Measurements from ENCODE around the gene CBX5. TPM values are rescaled to one million over a fixed set of nuclear protein-coding genes. Genes with fewer than 3 reads are reported as not detected.

CBX5 gene
- total RNA-seq, 1 experiment from 2014 or later: 130 TPM

GRCh38 chr12:54304187-54304810 lies 24.4 kb upstream of the CBX5 start:
- no peaks in the 10 kb centered on the region for H3K9me3 ChIP-seq (ENCODE audit: control insufficient read depth, insufficient read depth, low read depth, low read length)
- DNase-seq (ENCODE audit: low read depth, low spot score) (no peak), ATAC-seq (no peak)
- H3K4me3 ChIP-seq (ENCODE audit: low read depth in 2 of 2, low read length in 2 of 2): no peak overlapping the region
- TF ChIP-seq REST (IDR thresholded peaks at IDR 0.05; ENCODE audit: insufficient read depth in 1 of 2, low read depth in 2 of 2, low read length in 1 of 2) (no peak), SIN3A (IDR thresholded peaks at IDR 0.05; ENCODE audit: borderline replicate concordance, insufficient read depth, low read depth, low read length) (no peak), CTCF (IDR thresholded peaks at IDR 0.05) (no peak), TCF7L2 (IDR thresholded peaks at IDR 0.05; ENCODE audit: low read depth, low read length) (no peak), POLR2AphosphoS5 (IDR thresholded peaks at IDR 0.05; ENCODE audit: low read depth, low read length) (no peak)
- H3K36me3 ChIP-seq (ENCODE audit: control insufficient read depth, insufficient read depth, low read length): no peaks in the 10 kb centered on the region
- in situ Hi-C loops (cut with HindIII; ENCODE audit: low pct_unique_long_range_greater_than_20kb, low sequenced_read_pairs): no loop called here
- intact Hi-C loops (cut with micrococcal nuclease; ENCODE audit: unreplicated experiment): no loop called here
- ChIA-PET CTCF (interaction anchor here (0.6 kb wide), 1 partner anchor 1435 kb away, joined by 3 read pairs; no protein-coding TSS in a partner anchor), POLR2A (no interaction called here)
- H3K4me1 ChIP-seq (ENCODE audit: control insufficient read depth, insufficient read depth, low read length): peaks cover 14% of the 10 kb centered on the region
- peaks cover 11% of the 10 kb centered on the region; the same call in 1 of the 2 replicates for H3K27me3 ChIP-seq (ENCODE audit: control insufficient read depth, insufficient read depth, low read length)
- BruUV-seq (replicated peaks): no TSS peak
- no peak overlapping the region for H3K27ac ChIP-seq (ENCODE audit: low read length)

- DNase-seq (ENCODE audit: low read depth, low spot score) (no peak), ATAC-seq (no peak)
- Histone ChIP-seq H3K4me3 (ENCODE audit: low read depth in 2 of 2, low read length in 2 of 2) (no peak overlapping the region), H3K27ac (ENCODE audit: low read length) (no peak overlapping the region), H3K4me1 (ENCODE audit: control insufficient read depth, insufficient read depth, low read length) (peaks cover 14% of the 10 kb centered on the region), H3K36me3 (ENCODE audit: control insufficient read depth, insufficient read depth, low read length) (no peaks in the 10 kb centered on the region), H3K27me3 (ENCODE audit: control insufficient read depth, insufficient read depth, low read length) (peaks cover 13% of the 10 kb centered on the region; the same call in 1 of the 2 replicates), H3K9me3 (ENCODE audit: control insufficient read depth, insufficient read depth, low read depth, low read length) (no peaks in the 10 kb centered on the region)
- intact Hi-C loops (cut with micrococcal nuclease; ENCODE audit: unreplicated experiment): no loop called here
- TF ChIP-seq SIN3A (IDR thresholded peaks at IDR 0.05; ENCODE audit: borderline replicate concordance, insufficient read depth, low read depth, low read length) (no peak), TCF7L2 (IDR thresholded peaks at IDR 0.05; ENCODE audit: low read depth, low read length) (no peak), POLR2AphosphoS5 (IDR thresholded peaks at IDR 0.05; ENCODE audit: low read depth, low read length) (no peak)
- ChIA-PET POLR2A (no interaction called here), CTCF (interaction anchor here (0.6 kb wide), 1 partner anchor 1435 kb away, joined by 3 read pairs; no protein-coding TSS in a partner anchor)
- in situ Hi-C loops (cut with HindIII; ENCODE audit: low pct_unique_long_range_greater_than_20kb, low sequenced_read_pairs): no loop called here
- no TSS peak for BruUV-seq (replicated peaks)
Measured at GRCh38 chr12:54303640-54304039, 23.7 kb upstream of the CBX5 start.

- ChIA-PET CTCF (no interaction called here), POLR2A (no interaction called here)
- Histone ChIP-seq H3K27ac (ENCODE audit: low read length) (no peak overlapping the region), H3K4me3 (ENCODE audit: low read depth in 2 of 2, low read length in 2 of 2) (no peak overlapping the region; a peak in 1 of 4 replicates), H3K36me3 (ENCODE audit: control insufficient read depth, insufficient read depth, low read length) (no peaks in the 10 kb centered on the region), H3K27me3 (ENCODE audit: control insufficient read depth, insufficient read depth, low read length) (peaks cover 13% of the 10 kb centered on the region; the same call in 1 of the 2 replicates), H3K9me3 (ENCODE audit: control insufficient read depth, insufficient read depth, low read depth, low read length) (no peaks in the 10 kb centered on the region), H3K4me1 (ENCODE audit: control insufficient read depth, insufficient read depth, low read length) (peaks cover 14% of the 10 kb centered on the region)
- in situ Hi-C loops (cut with HindIII; ENCODE audit: low pct_unique_long_range_greater_than_20kb, low sequenced_read_pairs) (no loop called here), intact Hi-C loops (cut with micrococcal nuclease; ENCODE audit: unreplicated experiment) (no loop called here)
- ATAC-seq: no peak
- no TSS peak for BruUV-seq (replicated peaks)
- TF ChIP-seq CTCF (IDR thresholded peaks at IDR 0.05): no peak
- no peak for TF ChIP-seq TCF7L2 (IDR thresholded peaks at IDR 0.05; ENCODE audit: low read depth, low read length)
- no peak for TF ChIP-seq SIN3A (IDR thresholded peaks at IDR 0.05; ENCODE audit: borderline replicate concordance, insufficient read depth, low read depth, low read length)
- no peak for TF ChIP-seq POLR2AphosphoS5 (IDR thresholded peaks at IDR 0.05; ENCODE audit: low read depth, low read length)
- TF ChIP-seq REST (IDR thresholded peaks at IDR 0.05; ENCODE audit: insufficient read depth in 1 of 2, low read depth in 2 of 2, low read length in 1 of 2): no peak
- no peak for DNase-seq (ENCODE audit: low read depth, low spot score)
Measured at GRCh38 chr12:54301428-54302048, 21.6 kb upstream of the CBX5 start.
